Duodenal mucosa (tissue), 2 donors: ENCODE results near the gene PID1.

ENCODE experiments used
- H3K27ac ChIP-seq: one replicate; pipeline ENCODE4 v1.7.0; 2013; ENCODE audit warnings: low read depth, low read length
- H3K27me3 ChIP-seq, 2 donors: one replicate each; pipeline ENCODE4 v1.7.0; 2013; ENCODE audit warnings: low read length in 2 of 2, control low read depth in 1 of 2; ENCODE audit not compliant: insufficient read depth in 2 of 2, control insufficient read depth in 1 of 2
- H3K36me3 ChIP-seq, 2 donors: one replicate each; pipeline ENCODE4 v1.7.0; 2013; ENCODE audit warnings: low read length in 2 of 2, control low read depth in 1 of 2; ENCODE audit not compliant: insufficient read depth in 2 of 2, control insufficient read depth in 1 of 2
- H3K4me1 ChIP-seq, 2 donors: one replicate each; pipeline ENCODE4 v1.7.0; 2013; ENCODE audit warnings: low read length in 2 of 2, control low read depth in 1 of 2; ENCODE audit not compliant: insufficient read depth in 2 of 2, control insufficient read depth in 1 of 2
- H3K4me3 ChIP-seq, 2 donors: one replicate each; pipeline ENCODE4 v1.7.0; 2013; ENCODE audit warnings: low read length in 2 of 2, low read depth in 1 of 2
- H3K9ac ChIP-seq, 2 donors: one replicate each; pipeline ENCODE4 v1.7.0; 2013; ENCODE audit warnings: low read length in 2 of 2, low read depth in 1 of 2
- H3K9me3 ChIP-seq, 2 donors: one replicate each; pipeline ENCODE4 v1.7.0; 2013; ENCODE audit warnings: low read length in 2 of 2, control low read depth in 1 of 2; ENCODE audit not compliant: control insufficient read depth in 1 of 2

Gene PID1, protein sequence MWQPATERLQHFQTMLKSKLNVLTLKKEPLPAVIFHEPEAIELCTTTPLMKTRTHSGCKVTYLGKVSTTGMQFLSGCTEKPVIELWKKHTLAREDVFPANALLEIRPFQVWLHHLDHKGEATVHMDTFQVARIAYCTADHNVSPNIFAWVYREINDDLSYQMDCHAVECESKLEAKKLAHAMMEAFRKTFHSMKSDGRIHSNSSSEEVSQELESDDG

DNA sequence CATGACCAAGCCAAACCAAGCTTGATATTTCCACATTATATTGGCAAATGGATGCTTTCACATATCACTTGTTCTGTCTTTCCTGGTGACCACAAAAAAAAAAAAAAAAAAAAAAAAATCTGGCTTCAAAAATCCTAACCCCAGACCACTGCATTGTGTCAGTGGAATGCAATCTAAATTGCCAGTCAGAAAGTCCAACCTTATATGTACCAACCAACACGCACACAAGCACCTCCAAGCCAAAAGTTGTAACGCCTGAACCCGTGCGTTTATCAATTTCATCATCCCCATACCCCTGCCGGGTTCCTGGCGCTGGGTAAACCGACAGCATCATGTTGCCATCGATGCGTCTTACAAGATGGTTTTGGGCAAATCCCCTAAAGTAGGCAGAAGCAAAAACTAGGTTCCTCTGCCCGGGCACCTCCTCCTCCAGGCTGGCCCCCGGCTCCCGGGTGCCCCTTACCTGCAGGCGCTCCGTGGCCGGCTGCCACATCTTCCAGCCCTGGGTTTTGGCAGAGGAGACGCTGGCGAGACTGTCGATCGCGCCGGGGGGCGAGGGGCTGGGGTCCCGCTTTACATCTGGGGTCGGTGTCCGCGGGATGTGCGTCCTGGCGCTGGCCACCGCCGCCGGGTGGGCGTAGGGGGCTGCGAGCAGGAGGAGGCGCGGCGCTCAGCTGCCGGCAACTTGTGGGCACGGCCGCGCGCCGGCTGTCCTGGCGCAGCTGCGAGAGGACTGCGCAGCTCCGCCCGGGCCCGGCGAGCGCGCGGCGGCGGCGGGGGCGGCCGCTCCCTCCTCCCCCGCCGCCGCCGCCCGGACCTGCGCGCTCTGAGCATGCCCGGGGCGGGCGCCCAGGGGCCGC is at the start of gene PID1:
TSS of gene PID1 (minus strand) at position 737 of the 860 bp plus-strand sequence. CDS start at position 493, 244 bp downstream.
- no peaks in the 10 kb centered on the region for H3K9me3 ChIP-seq
- peak within 1 kb of the TSS; percentile 40 to 48 for H3K9ac ChIP-seq
- no peak within 1 kb of the TSS for H3K27ac ChIP-seq
- H3K27me3 ChIP-seq = no peaks in the 10 kb centered on the region
- no peaks in the 10 kb centered on the region for H3K36me3 ChIP-seq
- H3K4me3 ChIP-seq = peak within 1 kb of the TSS; percentile 63 to 73
- H3K4me1 ChIP-seq = peaks cover 5 to 11% of the 10 kb centered on the region in 2 donors

DNA sequence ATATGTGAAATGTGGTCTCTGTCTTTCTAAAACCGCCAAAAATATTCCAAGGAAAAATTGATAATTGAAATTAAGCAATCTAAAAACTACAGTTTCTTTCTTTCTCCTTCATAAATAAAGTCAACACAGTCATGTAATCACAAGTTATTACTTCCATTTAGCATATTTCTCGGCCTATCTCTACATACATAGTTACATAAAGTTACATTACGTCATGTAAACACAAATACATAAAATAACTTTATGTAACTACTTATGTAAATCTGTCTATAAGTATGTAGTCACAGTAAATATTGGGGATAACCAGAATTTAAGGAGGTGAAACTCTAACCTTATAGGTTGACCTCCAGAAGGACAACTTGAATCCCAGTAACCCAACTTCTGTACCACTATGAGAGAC is 48.5 kb upstream of the PID1 start:
- Histone ChIP-seq H3K36me3 (no peaks in the 10 kb centered on the region), H3K9ac (no peak overlapping the region), H3K27me3 (no peaks in the 10 kb centered on the region), H3K4me3 (no peak overlapping the region), H3K9me3 (no peaks in the 10 kb centered on the region), H3K27ac (no peak overlapping the region), H3K4me1 (no peaks in the 10 kb centered on the region)

DNA sequence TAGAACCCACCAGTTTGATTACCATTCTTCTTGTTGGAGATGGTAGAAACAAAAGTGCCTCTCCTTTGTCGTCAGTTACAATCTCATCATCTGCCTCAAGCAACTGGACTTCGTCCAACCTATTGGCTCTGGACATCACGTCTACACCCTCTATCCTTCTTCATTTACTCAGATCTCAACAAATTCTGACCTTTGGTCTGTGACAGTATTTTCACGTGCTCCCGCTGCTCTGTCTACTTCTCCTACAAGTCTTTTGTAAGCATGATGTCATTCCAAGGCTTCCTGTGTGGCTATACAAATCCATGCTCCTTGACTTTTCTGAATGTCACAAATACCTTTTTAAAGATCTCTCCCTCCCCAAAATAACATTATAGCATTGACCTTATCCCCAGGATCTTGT is 43.0 kb upstream of the PID1 start:
- Histone ChIP-seq H3K4me1 (no peaks in the 10 kb centered on the region), H3K27ac (no peak overlapping the region)

DNA sequence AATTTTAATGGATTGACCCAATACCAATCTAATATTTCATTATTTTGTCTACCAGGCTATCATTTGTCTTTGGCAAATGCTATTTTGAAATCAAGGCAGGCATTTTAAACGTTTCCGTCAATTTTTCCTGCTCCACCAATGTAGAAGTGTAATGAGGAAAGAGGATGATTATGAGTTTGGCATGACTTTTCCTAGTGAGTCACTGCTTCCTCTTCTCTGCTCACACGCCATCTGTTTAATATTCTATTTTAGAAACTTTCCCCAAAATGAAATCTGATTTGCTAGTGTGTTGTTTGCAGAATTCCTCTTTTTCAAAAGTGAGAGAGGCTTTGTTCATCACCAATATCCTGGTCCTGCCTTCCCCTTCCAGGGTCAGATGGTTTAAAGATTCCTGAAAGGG is 42.5 kb upstream of the PID1 start:
- Histone ChIP-seq H3K4me1 (no peaks in the 10 kb centered on the region), H3K27ac (no peak overlapping the region), H3K9ac (no peak overlapping the region), H3K36me3 (no peaks in the 10 kb centered on the region), H3K4me3 (no peak overlapping the region), H3K9me3 (no peaks in the 10 kb centered on the region), H3K27me3 (no peaks in the 10 kb centered on the region)

More for the DNA sequence above, 43.0 kb upstream of the PID1 start:
- Histone ChIP-seq H3K4me3 (no peak overlapping the region), H3K36me3 (no peaks in the 10 kb centered on the region), H3K9me3 (no peaks in the 10 kb centered on the region), H3K27me3 (no peaks in the 10 kb centered on the region), H3K9ac (no peak overlapping the region)

DNA sequence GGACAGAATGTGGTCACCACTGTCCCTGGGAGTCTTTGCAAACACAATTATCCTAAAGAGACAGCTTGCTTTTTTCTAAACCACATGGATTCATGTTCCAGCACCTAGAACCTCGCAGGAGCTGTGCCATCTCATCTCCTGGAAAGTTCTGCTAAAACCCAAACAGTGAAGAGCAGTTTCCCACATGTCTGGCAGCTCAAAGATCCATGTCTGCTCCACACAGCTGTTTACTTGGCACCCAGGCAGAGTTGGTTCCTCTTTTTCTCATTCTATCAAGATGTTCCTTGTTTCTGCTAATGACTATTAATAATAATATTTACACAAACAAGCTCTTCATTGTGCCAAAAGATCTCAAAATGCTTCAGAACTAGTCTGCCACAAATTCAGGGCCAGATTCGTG is 30.1 kb upstream of the PID1 start:
- H3K9me3 ChIP-seq = no peaks in the 10 kb centered on the region
- no peaks in the 10 kb centered on the region for H3K4me1 ChIP-seq
- no peak overlapping the region for H3K9ac ChIP-seq
- H3K36me3 ChIP-seq = no peaks in the 10 kb centered on the region
- H3K27me3 ChIP-seq = no peaks in the 10 kb centered on the region
- no peak overlapping the region for H3K27ac ChIP-seq
- H3K4me3 ChIP-seq = no peak overlapping the region

DNA sequence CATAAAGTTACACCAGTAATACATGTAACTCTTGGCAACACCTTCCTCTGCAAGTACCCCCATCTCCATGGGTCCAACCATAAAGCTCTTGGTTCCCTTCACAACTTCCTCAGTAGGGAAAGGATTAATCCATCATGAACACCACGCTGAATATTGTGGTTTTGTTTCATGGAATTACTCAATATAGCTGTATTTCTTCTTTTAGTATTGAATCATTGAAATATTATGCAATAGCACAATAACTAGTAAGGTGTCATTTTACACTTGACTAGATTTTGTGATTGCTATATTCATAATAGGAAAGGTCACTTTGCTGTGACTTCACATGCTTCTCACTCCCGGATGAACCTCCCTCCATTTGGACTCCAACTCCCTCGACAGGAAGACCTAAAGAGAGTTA is 29.7 kb upstream of the PID1 start:
- Histone ChIP-seq H3K4me3 (no peak overlapping the region), H3K9ac (no peak overlapping the region), H3K36me3 (no peaks in the 10 kb centered on the region), H3K27ac (no peak overlapping the region), H3K9me3 (no peaks in the 10 kb centered on the region), H3K4me1 (no peaks in the 10 kb centered on the region), H3K27me3 (no peaks in the 10 kb centered on the region)

DNA sequence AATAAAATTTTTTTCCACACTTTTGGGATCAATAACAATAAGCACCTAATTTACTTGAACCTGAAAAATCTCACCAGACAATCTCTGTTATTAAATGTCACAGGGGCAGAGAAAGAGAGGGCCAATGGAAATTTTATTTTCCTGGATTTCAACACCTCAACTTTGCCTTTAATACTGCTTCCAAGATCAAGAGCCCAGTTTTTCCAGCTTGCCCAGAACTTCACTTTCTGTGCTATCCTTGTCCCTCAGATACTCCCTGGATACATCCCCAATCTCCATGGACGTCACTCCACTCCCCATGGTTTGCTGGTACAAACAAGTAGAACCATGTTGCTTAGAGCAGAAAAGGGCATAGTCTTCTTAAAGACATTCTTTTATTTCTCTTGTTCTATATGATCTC is 29.3 kb upstream of the PID1 start:
- H3K36me3 ChIP-seq = no peaks in the 10 kb centered on the region
- no peak overlapping the region for H3K9ac ChIP-seq
- no peaks in the 10 kb centered on the region for H3K9me3 ChIP-seq
- no peak overlapping the region for H3K4me3 ChIP-seq
- no peak overlapping the region for H3K27ac ChIP-seq
- H3K27me3 ChIP-seq = no peaks in the 10 kb centered on the region
- H3K4me1 ChIP-seq = no peaks in the 10 kb centered on the region

DNA sequence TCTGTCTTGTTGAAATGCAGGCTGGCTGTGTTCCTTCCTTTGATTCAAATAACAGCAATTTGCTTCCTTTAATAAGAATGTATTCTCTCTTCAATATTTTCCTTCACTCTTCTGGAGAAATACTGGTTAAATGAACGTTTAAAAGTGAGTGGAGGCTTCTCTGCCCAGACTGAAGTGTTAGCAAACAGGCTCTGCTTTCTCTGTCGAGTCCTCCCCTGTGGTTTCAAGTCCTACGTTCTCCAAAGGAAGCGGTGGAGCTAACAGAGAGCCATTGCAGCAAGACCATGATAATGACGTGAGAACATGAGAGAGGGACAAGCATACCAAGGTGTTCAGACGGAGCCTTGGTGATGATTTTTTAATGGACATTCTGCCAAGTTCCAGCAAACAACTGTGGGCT is 26.2 kb upstream of the PID1 start:
- H3K9ac ChIP-seq = no peak overlapping the region
- H3K36me3 ChIP-seq = no peaks in the 10 kb centered on the region
- H3K27ac ChIP-seq = no peak overlapping the region
- no peaks in the 10 kb centered on the region for H3K27me3 ChIP-seq
- H3K9me3 ChIP-seq = no peaks in the 10 kb centered on the region
- H3K4me1 ChIP-seq = no peaks in the 10 kb centered on the region
- no peak overlapping the region for H3K4me3 ChIP-seq

DNA sequence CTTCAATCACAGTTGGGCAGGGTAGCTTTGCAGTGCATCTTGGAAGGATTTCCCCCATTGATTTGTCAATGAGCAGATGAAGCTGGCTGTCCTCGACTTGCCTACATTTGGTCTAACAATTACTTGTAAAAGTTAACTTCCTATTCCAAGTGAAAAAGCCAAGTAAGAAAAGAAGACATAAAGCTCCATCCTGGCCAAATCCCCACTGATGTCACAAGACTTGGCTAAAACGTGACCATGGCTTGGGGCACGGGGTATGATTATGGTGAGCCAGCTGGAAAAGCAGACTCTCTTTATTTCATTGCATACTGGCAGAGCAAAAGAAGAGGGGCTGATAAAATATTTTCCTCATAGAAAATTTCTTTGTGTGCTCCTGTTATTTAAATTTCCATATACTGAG is 25.4 kb upstream of the PID1 start:
- Histone ChIP-seq H3K9me3 (no peaks in the 10 kb centered on the region), H3K4me1 (no peaks in the 10 kb centered on the region), H3K36me3 (no peaks in the 10 kb centered on the region), H3K27me3 (no peaks in the 10 kb centered on the region), H3K4me3 (no peak overlapping the region), H3K27ac (no peak overlapping the region), H3K9ac (no peak overlapping the region)

DNA sequence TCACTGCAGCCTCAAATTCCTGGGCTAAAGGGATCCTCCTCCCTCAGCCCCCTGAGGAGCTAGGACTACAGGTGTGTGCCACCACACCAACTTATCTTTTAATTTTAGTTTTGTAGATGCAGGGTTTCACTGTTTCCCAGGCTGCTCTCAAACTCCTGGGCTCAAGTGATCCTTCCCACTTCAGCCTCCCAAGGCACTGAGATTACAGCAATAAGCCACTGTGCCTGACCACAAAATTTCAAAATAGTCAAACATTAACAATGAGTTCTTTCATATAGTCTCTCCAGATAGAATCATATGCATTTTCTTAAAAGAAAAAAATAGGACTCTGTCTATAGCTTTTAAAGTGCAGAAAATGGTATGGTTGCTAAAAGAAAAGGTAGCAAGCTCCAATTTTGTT is 24.9 kb upstream of the PID1 start:
- Histone ChIP-seq H3K4me1 (no peaks in the 10 kb centered on the region), H3K9ac (no peak overlapping the region), H3K4me3 (no peak overlapping the region), H3K27ac (no peak overlapping the region), H3K9me3 (no peaks in the 10 kb centered on the region), H3K27me3 (no peaks in the 10 kb centered on the region), H3K36me3 (no peaks in the 10 kb centered on the region)
